ENCODE results near the gene KLHL36.

GRCh38 chr16:84635702-84636101, 12.6 kb upstream of the KLHL36 start:
- TF ChIP-seq EZH2 (IDR thresholded peaks at IDR 0.05) (no peak), CTCF (IDR thresholded peaks at IDR 0.05 in 2 of 3, conservative IDR thresholded peaks at IDR 0.05 in 1 of 3; ENCODE audit: borderline replicate concordance in 1 of 3, insufficient read depth in 1 of 3, low read depth in 2 of 3, low read length in 2 of 3) (no peak), ELF1 (IDR thresholded peaks at IDR 0.05; ENCODE audit: borderline replicate concordance, low read depth) (no peak), MAX (IDR thresholded peaks at IDR 0.05) (no peak)
